Measurements from ENCODE around the gene SLC1A3.
"Not testable (repeated sequence)": the region's sequence is repeated elsewhere in the genome, so short reads cannot be mapped to it uniquely, and the experiment has no call there.

The SLC1A3 gene

DNA sequence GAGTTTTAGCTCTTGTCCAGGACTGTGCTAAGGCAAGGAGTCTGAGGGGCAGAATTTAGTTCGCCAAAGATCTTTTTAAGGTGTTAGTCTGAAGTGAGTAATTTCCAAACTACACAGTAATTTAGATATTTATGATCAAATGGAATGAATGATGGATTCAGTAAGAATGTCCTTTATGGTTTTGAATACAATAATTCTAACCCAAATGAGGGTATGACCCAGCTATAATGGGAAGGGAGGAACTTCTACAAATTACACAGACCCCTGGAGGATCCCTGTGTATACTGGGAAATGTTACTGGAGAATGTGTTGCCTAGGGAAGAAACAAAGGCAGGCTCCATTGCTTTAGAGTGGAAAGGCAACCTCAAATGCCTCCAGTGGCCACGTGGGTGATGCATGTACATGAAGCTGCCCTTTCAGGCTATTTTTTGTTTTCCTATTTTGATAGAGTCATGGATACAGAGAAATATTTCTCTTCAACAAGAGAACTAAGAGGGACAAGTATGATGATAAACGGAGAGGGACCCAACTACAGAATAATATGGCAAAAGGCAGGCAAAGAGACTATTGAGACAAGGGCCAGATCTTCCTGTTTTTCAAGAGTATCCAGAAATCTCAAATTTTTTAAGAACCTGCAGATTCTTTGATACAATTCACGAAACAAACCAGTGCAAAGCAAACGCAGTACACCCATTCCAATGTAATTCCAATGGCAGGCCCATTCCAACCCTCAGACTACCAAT is 25.4 kb downstream of the SLC1A3 start:
- no peak for DNase-seq

DNA sequence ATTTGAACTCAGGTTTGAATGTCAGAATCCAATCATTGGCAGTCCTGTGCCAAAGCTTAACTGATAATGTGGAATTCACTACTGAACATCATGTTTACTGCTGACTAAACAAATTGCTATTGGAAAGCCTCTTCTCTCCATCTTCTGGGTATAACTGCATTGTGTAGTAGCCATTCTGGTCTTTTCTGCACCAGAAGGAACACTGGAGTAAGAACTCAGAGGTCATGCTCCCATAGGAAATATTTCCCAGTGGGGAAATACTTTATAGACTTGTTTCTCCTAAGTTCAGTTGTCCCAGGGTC is 25.9 kb downstream of the SLC1A3 start:
- no peak for DNase-seq

GRCh38 chr5:36635721-36636390 is 29.4 kb downstream of the SLC1A3 start:
- DNase-seq = no peak

DNA sequence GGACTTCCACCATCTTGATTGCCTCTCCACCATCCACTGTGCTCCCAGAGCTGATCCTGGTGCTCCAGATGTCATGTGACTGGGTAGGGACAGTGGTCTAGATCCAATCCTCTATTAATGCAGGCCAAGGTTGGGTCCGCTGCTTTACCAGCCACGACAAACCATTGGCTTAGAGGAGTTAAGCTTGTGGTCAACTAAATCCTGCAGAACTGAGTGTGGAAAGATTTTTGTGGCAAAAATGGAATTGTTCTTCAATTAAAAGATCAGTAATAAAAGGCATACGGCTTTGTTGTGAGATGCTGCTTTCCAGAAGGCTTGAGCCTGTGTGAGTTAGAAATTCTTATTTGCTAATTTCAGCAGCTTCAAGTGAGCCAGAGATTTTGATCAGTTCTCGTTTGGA is 30.7 kb downstream of the SLC1A3 start:
- DNase-seq = no peak

- DNase-seq = no peak
Measured at GRCh38 chr5:36637516-36637915, 31.1 kb downstream of the SLC1A3 start.

GRCh38 chr5:36638056-36638455 is 31.6 kb downstream of the SLC1A3 start:
- no peak for DNase-seq

- DNase-seq = no peak
Measured at GRCh38 chr5:36640949-36641348, 34.5 kb downstream of the SLC1A3 start.

GRCh38 chr5:36641431-36641830 is 35.0 kb downstream of the SLC1A3 start:
- no peak for DNase-seq

DNA sequence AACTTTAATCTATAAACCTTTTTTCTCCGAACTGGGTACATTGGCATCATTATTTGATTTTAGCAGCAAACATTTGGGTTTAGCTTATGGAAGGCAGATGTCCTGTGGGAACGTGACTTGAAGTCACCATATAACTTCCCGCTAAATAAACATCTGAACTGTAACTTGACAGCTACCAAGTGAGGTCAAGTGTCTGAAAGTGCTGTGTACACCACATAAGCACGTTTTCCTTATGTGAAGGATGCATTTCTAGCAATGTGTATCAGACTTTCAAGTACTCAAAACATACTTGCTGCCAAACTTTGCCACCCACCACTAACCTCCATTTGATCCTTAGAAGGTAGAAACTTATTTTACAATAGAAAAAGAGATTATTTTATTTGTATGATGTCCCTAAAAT is 35.7 kb downstream of the SLC1A3 start:
- DNase-seq = no peak

GRCh38 chr5:36643162-36643561 is 36.8 kb downstream of the SLC1A3 start:
- no peak for DNase-seq

- not testable (repeated sequence) for DNase-seq
Measured at GRCh38 chr5:36643841-36644240, 37.4 kb downstream of the SLC1A3 start.

- no peak for DNase-seq
Measured at GRCh38 chr5:36644727-36645126, 38.3 kb downstream of the SLC1A3 start.

DNA sequence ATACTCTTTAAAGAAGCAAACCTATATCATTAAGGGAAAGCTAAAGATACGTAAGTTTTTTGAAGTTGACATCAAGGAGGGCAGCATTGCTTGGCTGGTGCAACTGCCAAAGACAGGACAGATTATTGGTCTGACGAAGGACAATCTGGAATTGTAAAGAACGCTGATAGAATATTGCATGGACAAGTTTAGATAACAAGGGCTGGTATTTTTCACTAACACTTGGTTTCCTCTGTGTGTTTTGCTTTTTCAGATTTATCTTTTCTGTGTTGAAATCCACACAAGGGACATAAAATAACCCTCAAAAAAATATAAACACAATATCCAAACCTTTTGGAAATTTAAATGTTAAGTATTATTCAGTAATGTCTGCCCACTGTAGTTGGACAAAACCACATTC is 39.7 kb downstream of the SLC1A3 start:
- no peak for DNase-seq

DNA sequence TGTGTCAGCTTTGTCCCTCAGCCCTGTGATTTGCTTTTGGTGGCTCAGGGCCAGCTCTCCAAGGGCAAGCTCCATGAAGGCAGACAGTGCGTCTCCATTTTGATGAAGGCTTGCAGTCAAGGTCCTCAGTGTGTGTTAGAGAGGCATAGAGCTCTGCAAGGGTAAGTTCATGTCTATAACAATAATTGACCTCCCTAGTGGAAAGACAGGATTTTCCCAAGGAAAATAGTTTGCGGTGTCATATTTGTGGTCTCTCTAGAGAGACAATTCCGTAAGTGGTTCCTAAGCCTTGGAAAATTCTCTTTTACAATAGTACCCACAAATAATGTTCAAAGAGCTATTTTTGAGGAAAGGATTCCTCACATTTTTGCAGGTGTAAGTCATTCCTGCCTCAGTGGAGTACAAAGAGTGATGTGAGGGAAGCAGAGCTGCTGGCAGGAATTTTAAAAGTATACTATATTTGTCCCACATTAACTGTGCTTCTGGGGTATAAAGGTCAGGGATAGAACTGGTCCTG is 40.2 kb downstream of the SLC1A3 start:
- DNase-seq = no peak

- DNase-seq = no peak
Measured at GRCh38 chr5:36647046-36647445, 40.6 kb downstream of the SLC1A3 start.

- no peak for DNase-seq
Measured at GRCh38 chr5:36648426-36648825, 42.0 kb downstream of the SLC1A3 start.

DNA sequence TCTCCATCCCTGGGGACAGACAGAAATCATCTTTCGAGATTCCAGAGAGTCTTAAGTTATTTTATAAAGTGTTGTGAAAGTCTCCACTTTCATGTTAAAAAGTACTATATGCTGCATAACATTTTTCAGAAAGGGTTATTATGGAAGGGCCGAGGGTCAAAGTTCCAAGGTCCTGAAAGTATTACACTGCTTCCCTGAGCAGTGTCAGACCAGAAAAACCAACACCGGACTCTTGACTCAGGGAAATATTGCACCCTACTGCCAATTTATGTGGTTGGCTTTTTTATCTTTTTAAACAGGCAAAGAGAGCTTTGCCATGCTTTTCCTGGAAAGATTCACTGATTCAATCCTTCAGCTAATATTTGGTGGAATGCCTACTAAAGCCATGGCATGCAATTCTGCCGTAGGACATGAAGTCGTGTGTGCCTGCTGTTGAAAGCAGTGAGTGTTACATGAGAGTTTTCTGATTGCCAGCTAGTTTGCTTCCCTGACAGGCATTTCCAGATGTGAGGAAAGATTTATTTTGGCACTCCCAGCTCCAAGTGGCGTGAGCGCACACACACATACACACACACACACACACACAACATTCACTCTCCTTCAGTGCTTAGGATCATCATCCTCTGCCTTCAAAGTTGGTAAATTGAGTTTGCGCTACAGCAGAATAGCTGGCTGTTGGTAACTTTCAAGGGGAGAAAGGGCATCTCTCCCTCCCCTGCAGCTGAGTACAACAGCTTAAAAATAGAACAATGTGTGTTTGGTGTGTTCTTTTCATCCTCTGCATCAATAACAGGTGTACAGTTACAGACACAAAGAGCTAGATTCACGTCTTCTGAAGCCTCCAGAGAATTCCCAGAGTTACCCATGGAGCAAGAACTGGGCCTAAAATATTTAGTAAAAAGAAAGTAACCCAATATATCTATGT is 45.6 kb downstream of the SLC1A3 start:
- no peak for DNase-seq

GRCh38 chr5:36653044-36653705 is 46.8 kb downstream of the SLC1A3 start:
- DNase-seq = no peak

GRCh38 chr5:36654564-36654963 is 48.2 kb downstream of the SLC1A3 start:
- DNase-seq = no peak

DNA sequence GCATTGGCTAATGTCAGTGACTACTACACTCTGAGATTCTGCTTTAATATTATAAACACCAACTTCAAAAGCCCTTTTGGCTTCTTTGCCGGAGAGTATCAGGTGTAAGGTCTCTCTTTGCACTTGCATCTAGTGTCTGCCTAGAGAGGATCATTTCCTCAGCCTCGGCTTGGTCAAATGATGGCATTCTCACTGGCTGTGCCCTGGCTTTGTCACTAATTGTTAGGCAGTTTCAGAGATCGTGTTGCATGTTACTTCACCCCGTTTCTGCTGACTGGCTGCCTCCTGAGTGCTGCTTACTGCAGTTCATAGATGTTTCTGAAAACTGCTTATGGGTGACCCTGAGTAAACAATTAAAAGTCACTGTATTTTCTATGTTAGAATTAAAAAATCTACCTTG is 48.8 kb downstream of the SLC1A3 start:
- DNase-seq = no peak

GRCh38 chr5:36656556-36656955 is 50.1 kb downstream of the SLC1A3 start:
- DNase-seq = no peak

DNA sequence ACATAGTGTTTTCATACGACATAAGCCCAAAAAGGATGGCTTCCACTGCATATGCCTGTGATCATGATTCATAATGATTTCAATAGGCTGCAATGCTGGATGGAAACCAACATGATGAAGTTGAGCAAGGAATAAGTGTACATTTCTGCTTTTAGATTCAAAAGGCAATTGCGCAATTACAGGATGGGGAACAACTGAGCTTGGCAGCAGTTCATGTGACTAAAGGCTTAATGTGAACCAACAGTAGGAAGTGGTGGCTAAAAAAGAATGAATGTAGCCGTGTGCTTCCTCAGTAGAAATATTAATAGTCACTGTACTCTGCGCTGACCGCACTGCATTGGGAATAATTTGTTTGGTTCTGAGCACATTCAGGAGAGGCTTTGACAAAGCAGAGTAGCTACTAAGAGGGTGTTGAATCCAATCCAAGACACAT is 51.2 kb downstream of the SLC1A3 start:
- DNase-seq = no peak

Measured in COR-L47 (cell line).